HG03039 (cell line): ENCODE measurements around the gene GDF2.

Experiments used
- ATAC-seq: cut with Tn5 transposase; IDR thresholded peaks from one replicate; pipeline ENCODE4 v1.9.1; 2021; ENCODE audit warnings: mild to moderate bottlenecking, moderate library complexity; ENCODE audit not compliant: unreplicated experiment

GDF2 gene

GRCh38 chr10:47366731-47367460 lies 44.6 kb downstream of the GDF2 start:
- ATAC-seq, result no peak

GRCh38 chr10:47367646-47368045 lies 45.4 kb downstream of the GDF2 start:
- ATAC-seq, result no peak

GRCh38 chr10:47368431-47369180 lies 46.4 kb downstream of the GDF2 start:
- no peak for ATAC-seq

- ATAC-seq, result no peak
These were observed 47.1 kb downstream of the GDF2 start for GRCh38 chr10:47369251-47369894.

GRCh38 chr10:47370015-47370767 lies 47.9 kb downstream of the GDF2 start:
- no peak for ATAC-seq

GRCh38 chr10:47370878-47371277 lies 48.6 kb downstream of the GDF2 start:
- ATAC-seq, result no peak

- no peak for ATAC-seq
These were observed 49.6 kb downstream of the GDF2 start for GRCh38 chr10:47371629-47372485.

GRCh38 chr10:47372726-47373125 lies 50.5 kb downstream of the GDF2 start:
- no peak for ATAC-seq

- ATAC-seq, result no peak
These were observed 52.6 kb downstream of the GDF2 start for GRCh38 chr10:47374611-47375536.

GRCh38 chr10:47376522-47377220 lies 54.4 kb downstream of the GDF2 start:
- ATAC-seq, result no peak
